Peyer's patch (tissue), 4 donors: ENCODE data around the gene ATF5. TPM values are rescaled to one million over a fixed set of nuclear protein-coding genes. Genes with fewer than 3 reads are reported as not detected.
"Not testable (repeated sequence)": the region's sequence is repeated elsewhere in the genome, so short reads cannot be mapped to it uniquely, and the experiment has no call there.

Experiments used
- DNase-seq, 3 donors: peaks; one replicate each; pipeline ENCODE4 v3.0.0-alpha.2; 2017 to 2019
- H3K27ac ChIP-seq, 4 donors: fragments of 200-600 bp; sonication (generic); one replicate each; pipeline ENCODE4 v1.5.1; 2016 to 2019
- H3K27me3 ChIP-seq, 2 donors: fragments of 200-600 bp; sonication (generic); one replicate each; pipeline ENCODE4 v1.5.1; 2019
- H3K36me3 ChIP-seq, 3 donors: fragments of 200-600 bp; sonication (generic); one replicate each; pipeline ENCODE4 v1.5.1; 2016 to 2019
- H3K4me1 ChIP-seq, 4 donors: fragments of 200-600 bp; sonication (generic); one replicate each; pipeline ENCODE4 v1.5.1; 2016 to 2019
- H3K4me3 ChIP-seq, 4 donors: fragments of 200-600 bp; sonication (generic); 1 replicate in 3 of 4; 2 replicates in 1 of 4; pipeline ENCODE4 v1.5.1; 2016 to 2019; ENCODE audit warnings: mild to moderate bottlenecking in 1 of 4
- H3K9me3 ChIP-seq, 4 donors: fragments of 200-600 bp; sonication (generic); one replicate each; pipeline ENCODE4 v1.5.1; 2016 to 2019; ENCODE audit warnings: mild to moderate bottlenecking in 1 of 4
- CTCF ChIP-seq, 6 experiments: fragments of 450-650 bp in 4 of 6; fragments of 200-600 bp in 2 of 6; sonication (generic) in 1 of 6; IDR thresholded peaks; one replicate each; pipeline ENCODE4 v1.5.1; 2017 to 2019; ENCODE audit warnings: antibody characterized with exemption in 6 of 6, mild to moderate bottlenecking in 3 of 6, moderate library complexity in 1 of 6
- POLR2A ChIP-seq, 2 donors: fragments of 450-650 bp; IDR thresholded peaks; one replicate each; pipeline ENCODE4 v1.5.1; 2017; ENCODE audit warnings: antibody characterized with exemption in 2 of 2, mild to moderate bottlenecking in 2 of 2, moderate library complexity in 2 of 2
- total RNA-seq, 4 donors: library from RNA; depleted of rRNA; stranded (reverse); fragments of >200 nt; gene quantifications; one replicate each; pipeline ENCODE4 v1.1.0, GENCODE V29; 2016

Gene ATF5
- total RNA-seq, 4 donors from 2014 or later: 3.3 to 21.4 (median 18.2) TPM

- H3K27me3 ChIP-seq: no peaks in the 10 kb centered on the region
- H3K36me3 ChIP-seq: no peaks in the 10 kb centered on the region
- no peak overlapping the region for H3K4me3 ChIP-seq
- H3K27ac ChIP-seq: no peak overlapping the region
- TF ChIP-seq CTCF (IDR thresholded peaks at IDR 0.05) (no peak), POLR2A (IDR thresholded peaks at IDR 0.05) (no peak)
- DNase-seq: no peak
- no peaks in the 10 kb centered on the region for H3K9me3 ChIP-seq
- H3K4me1 ChIP-seq: peaks cover 0 to 7% (median 3%) of the 10 kb centered on the region in 4 donors
Measured at GRCh38 chr19:49939721-49940481, 10.9 kb downstream of the ATF5 start.

- peaks cover 0 to 7% (median 3%) of the 10 kb centered on the region in 4 donors for H3K4me1 ChIP-seq
- H3K4me3 ChIP-seq: no peak overlapping the region
- H3K27me3 ChIP-seq: no peaks in the 10 kb centered on the region
- H3K36me3 ChIP-seq: no peaks in the 10 kb centered on the region
- DNase-seq: no peak
- TF ChIP-seq POLR2A (IDR thresholded peaks at IDR 0.05) (no peak), CTCF (IDR thresholded peaks at IDR 0.05) (no peak)
- H3K9me3 ChIP-seq: no peaks in the 10 kb centered on the region
- H3K27ac ChIP-seq: no peak overlapping the region
Measured at GRCh38 chr19:49940482-49940791, 11.4 kb downstream of the ATF5 start.

GRCh38 chr19:49944567-49944966 is 15.6 kb downstream of the ATF5 start:
- not testable (repeated sequence) for H3K9me3 ChIP-seq, DNase-seq

GRCh38 chr19:49946415-49946814 is 17.4 kb downstream of the ATF5 start:
- Histone ChIP-seq H3K4me1 (no peaks in the 10 kb centered on the region), H3K4me3 (no peak overlapping the region), H3K27me3 (no peaks in the 10 kb centered on the region), H3K36me3 (no peaks in the 10 kb centered on the region), H3K27ac (no peak overlapping the region), H3K9me3 (no peaks in the 10 kb centered on the region)
- DNase-seq: no peak
- no peak for TF ChIP-seq POLR2A (IDR thresholded peaks at IDR 0.05)
- no peak for TF ChIP-seq CTCF (IDR thresholded peaks at IDR 0.05)

More at GRCh38 chr19:49944567-49944966, 15.6 kb downstream of the ATF5 start:
- H3K27ac ChIP-seq, H3K4me3 ChIP-seq, H3K27me3 ChIP-seq, H3K36me3 ChIP-seq, H3K4me1 ChIP-seq: not testable (repeated sequence)

GRCh38 chr19:49949742-49950589 is 21.0 kb downstream of the ATF5 start:
- DNase-seq: no peak
- Histone ChIP-seq H3K27ac (no peak overlapping the region), H3K9me3 (no peaks in the 10 kb centered on the region), H3K4me1 (peaks cover 0 to 3% (median 0%) of the 10 kb centered on the region in 4 donors), H3K27me3 (no peaks in the 10 kb centered on the region), H3K4me3 (no peak overlapping the region), H3K36me3 (no peaks in the 10 kb centered on the region)
- TF ChIP-seq CTCF (IDR thresholded peaks at IDR 0.05) (no peak), POLR2A (IDR thresholded peaks at IDR 0.05) (no peak)

- no peaks in the 10 kb centered on the region for H3K27me3 ChIP-seq
- no peak overlapping the region for H3K27ac ChIP-seq
- no peak for TF ChIP-seq CTCF (IDR thresholded peaks at IDR 0.05)
- TF ChIP-seq POLR2A (IDR thresholded peaks at IDR 0.05): no peak
- no peaks in the 10 kb centered on the region for H3K9me3 ChIP-seq
- peaks cover 0 to 8% (median 0%) of the 10 kb centered on the region in 4 donors for H3K4me1 ChIP-seq
- no peak for DNase-seq
- no peaks in the 10 kb centered on the region for H3K36me3 ChIP-seq
- no peak overlapping the region for H3K4me3 ChIP-seq
Measured at GRCh38 chr19:49950590-49950948, 21.6 kb downstream of the ATF5 start.
